ENCODE results near the gene ZNF329. TPM values are rescaled to one million over a fixed set of nuclear protein-coding genes. Genes with fewer than 3 reads are reported as not detected.

Gene ZNF329
- total and polyA plus RNA-seq, 2 donors: 9.3 to 11.9 TPM

DNA sequence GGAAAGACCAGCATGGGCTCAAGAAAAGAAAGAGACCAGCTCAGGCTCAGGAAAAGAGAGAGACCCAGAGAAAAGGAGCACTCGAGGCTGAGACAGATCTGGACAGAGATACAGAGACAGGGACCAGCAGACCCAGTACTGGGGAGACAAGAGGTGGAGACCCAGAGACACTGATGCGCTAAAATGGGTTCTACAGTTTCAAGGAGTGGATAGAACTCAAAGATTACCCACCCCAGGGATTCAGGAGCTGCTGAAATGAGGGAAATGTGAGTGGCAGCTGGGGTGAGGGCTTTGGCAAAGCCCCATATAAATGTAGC lies 51.9 kb downstream of the ZNF329 start:
- H3K9me3 ChIP-seq (ENCODE audit: control insufficient read depth in 2 of 2, insufficient read depth in 1 of 2, low read length in 1 of 2): peaks cover 0 to 57% of the 10 kb centered on the region in 2 donors
- H3K36me3 ChIP-seq (ENCODE audit: control insufficient read depth in 2 of 2, insufficient read depth in 2 of 2, low read length in 1 of 2): no peaks in the 10 kb centered on the region
- WGBS: 23% methylated on average over 2 of the region's 2 CpGs
- DNase-seq (ENCODE audit: low read depth in 6 of 9, low spot score in 9 of 9): peak in 1 of 9 donors; percentile 3
- peak overlapping the region; percentile 92 to 94 for H3K27ac ChIP-seq (ENCODE audit: low read depth in 1 of 2, low read length in 1 of 2)
- H3K27me3 ChIP-seq (ENCODE audit: control insufficient read depth in 2 of 2, insufficient read depth in 1 of 2, low read length in 1 of 2): no peaks in the 10 kb centered on the region
- H3K4me3 ChIP-seq (ENCODE audit: low read length in 2 of 2): peak overlapping the region; percentile 51 to 84
- peaks cover 0 to 5% of the 10 kb centered on the region in 2 donors for H3K4me1 ChIP-seq (ENCODE audit: control insufficient read depth in 2 of 2, insufficient read depth in 2 of 2, low read length in 2 of 2)

DNA sequence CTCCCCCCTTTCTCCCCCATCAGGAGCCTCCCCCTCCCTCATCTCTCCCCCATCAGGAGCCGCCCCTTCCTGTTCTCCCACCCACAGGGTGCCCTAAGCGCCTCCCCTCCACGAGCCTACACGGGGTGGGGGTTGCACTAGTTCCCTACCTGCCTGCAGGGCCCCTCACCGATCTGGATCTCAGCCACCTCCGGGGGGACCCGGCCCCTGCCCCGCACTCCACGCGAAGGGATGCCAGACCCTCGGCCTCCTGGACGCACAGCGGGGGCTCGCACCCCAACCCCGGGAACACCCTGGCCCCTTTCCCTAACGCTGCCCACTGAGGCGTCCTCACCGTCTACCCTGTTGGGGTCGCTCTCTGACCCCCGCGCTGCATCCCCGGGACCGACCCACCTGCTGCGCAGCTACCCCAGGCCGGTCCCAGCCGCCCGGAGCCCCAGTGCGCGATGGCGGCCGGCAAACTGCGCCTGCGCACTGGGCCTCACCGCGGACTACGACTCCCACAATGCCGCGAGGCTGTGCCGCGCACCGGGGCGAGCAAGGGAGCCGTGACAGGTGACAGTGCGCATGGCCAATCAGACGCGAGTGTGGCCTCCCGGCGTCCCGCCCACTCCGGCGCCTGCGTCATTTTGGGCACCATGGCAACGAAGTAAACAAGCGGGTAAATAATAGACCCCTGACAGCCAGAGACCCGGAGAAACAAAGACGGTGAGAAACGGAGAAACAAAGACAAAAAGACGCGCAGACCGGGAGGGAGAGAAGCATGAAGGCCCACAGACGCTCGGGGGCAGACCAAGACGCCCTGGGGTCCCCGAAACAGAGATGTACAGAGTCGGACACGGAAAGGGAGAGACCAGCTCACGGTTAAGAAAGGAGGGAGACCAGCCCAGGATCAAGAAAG lies 52.6 kb downstream of the ZNF329 start, which contains the start of gene ZSCAN18:
ZSCAN18 (minus strand) TSS at position 451 of the 901 bp plus-strand sequence. CDS start 7,964 bp downstream, outside the sequence.
- under 1% methylated on average over 67 of the region's 67 CpGs for WGBS
- peak; percentile 73 to 96 (median 86) for DNase-seq (ENCODE audit: low read depth in 6 of 9, low spot score in 9 of 9)
- peaks cover 0 to 5% of the 10 kb centered on the region in 2 donors for H3K4me1 ChIP-seq (ENCODE audit: control insufficient read depth in 2 of 2, insufficient read depth in 2 of 2, low read length in 2 of 2)
- H3K4me3 ChIP-seq (ENCODE audit: low read length in 2 of 2): peak within 1 kb of the TSS; percentile 83 to 84
- peaks cover 0 to 63% of the 10 kb centered on the region in 2 donors for H3K9me3 ChIP-seq (ENCODE audit: control insufficient read depth in 2 of 2, insufficient read depth in 1 of 2, low read length in 1 of 2)
- peak within 1 kb of the TSS; percentile 92 to 94 for H3K27ac ChIP-seq (ENCODE audit: low read depth in 1 of 2, low read length in 1 of 2)
- no peaks in the 10 kb centered on the region for H3K27me3 ChIP-seq (ENCODE audit: control insufficient read depth in 2 of 2, insufficient read depth in 1 of 2, low read length in 1 of 2)
- no peaks in the 10 kb centered on the region for H3K36me3 ChIP-seq (ENCODE audit: control insufficient read depth in 2 of 2, insufficient read depth in 2 of 2, low read length in 1 of 2)

DNA sequence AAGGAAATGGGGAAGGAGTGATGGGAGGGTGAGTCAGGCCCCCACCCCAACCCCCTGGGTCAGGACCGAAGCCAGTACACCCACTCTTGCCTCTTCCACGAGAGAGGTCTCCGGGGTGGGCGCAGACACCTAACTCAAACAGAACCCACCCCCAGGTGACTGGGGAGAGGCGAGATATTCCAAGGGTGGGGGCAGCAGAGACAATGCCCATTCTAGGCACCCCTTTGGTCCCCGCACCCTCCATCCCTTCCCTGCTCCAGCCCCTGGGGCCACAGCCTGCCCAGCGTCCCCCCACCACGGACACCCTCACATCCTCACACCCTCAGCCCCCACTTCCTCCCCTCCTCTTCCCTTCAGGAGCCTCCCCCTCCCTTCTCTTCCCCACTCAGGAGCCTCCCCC lies 53.2 kb downstream of the ZNF329 start:
- WGBS: 56% methylated on average over 8 of the region's 8 CpGs
- Histone ChIP-seq H3K36me3 (ENCODE audit: control insufficient read depth in 2 of 2, insufficient read depth in 2 of 2, low read length in 1 of 2) (no peaks in the 10 kb centered on the region), H3K27me3 (ENCODE audit: control insufficient read depth in 2 of 2, insufficient read depth in 1 of 2, low read length in 1 of 2) (no peaks in the 10 kb centered on the region), H3K4me3 (ENCODE audit: low read length in 2 of 2) (peak overlapping the region in 1 of 2 donors; percentile 84), H3K4me1 (ENCODE audit: control insufficient read depth in 2 of 2, insufficient read depth in 2 of 2, low read length in 2 of 2) (peaks cover 0 to 5% of the 10 kb centered on the region in 2 donors), H3K9me3 (ENCODE audit: control insufficient read depth in 2 of 2, insufficient read depth in 1 of 2, low read length in 1 of 2) (peaks cover 0 to 60% of the 10 kb centered on the region in 2 donors), H3K27ac (ENCODE audit: low read depth in 1 of 2, low read length in 1 of 2) (no peak overlapping the region)
- DNase-seq (ENCODE audit: low read depth in 6 of 9, low spot score in 9 of 9): no peak

DNA sequence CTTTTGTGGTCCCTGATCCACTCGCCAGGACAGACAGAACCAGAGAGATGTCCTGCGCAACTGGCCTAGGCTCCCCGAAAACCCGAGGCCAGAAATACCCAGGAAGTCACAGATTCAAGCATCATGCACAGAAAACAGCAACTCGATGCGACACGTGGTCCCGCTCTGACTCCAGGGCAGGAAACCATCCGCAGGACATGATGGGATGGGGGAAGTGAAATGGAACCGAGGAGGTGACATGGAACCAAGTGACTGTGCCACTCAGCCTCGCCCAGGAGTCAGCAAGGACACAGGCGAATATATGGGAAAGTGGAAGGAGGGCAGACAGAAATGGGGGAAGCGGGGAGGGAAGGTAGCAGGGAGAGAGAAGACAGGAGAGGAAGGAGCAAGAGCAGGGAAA lies 53.7 kb downstream of the ZNF329 start:
- H3K9me3 ChIP-seq (ENCODE audit: control insufficient read depth in 2 of 2, insufficient read depth in 1 of 2, low read length in 1 of 2): peaks cover 0 to 58% of the 10 kb centered on the region in 2 donors
- no peak for DNase-seq (ENCODE audit: low read depth in 6 of 9, low spot score in 9 of 9)
- no peaks in the 10 kb centered on the region for H3K27me3 ChIP-seq (ENCODE audit: control insufficient read depth in 2 of 2, insufficient read depth in 1 of 2, low read length in 1 of 2)
- H3K27ac ChIP-seq (ENCODE audit: low read depth in 1 of 2, low read length in 1 of 2): no peak overlapping the region
- H3K4me1 ChIP-seq (ENCODE audit: control insufficient read depth in 2 of 2, insufficient read depth in 2 of 2, low read length in 2 of 2): peaks cover 0 to 5% of the 10 kb centered on the region in 2 donors
- no peak overlapping the region for H3K4me3 ChIP-seq (ENCODE audit: low read length in 2 of 2)
- no peaks in the 10 kb centered on the region for H3K36me3 ChIP-seq (ENCODE audit: control insufficient read depth in 2 of 2, insufficient read depth in 2 of 2, low read length in 1 of 2)
- 95% methylated on average over 13 of the region's 13 CpGs for WGBS

DNA sequence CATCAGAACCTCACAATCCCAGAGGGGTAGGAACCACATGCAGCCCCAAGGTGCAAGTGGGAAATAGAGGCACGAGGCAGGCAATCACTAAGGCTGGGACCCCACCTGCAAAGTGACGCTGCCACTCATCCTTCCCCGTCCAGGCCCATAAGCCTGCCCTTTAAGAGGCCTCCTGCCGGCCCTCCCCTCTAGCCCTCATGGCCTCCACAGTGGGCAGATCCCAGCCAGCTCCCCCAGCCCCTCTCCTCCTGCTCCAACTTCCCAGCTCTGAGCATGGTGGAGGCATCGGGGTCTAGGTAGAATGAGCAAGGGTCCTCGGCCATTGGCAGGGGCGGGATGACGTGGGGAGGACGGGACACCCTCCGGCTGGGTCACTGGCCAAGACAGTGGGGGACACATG lies 55.3 kb downstream of the ZNF329 start:
- no peak for DNase-seq (ENCODE audit: low read depth in 6 of 9, low spot score in 9 of 9)
- peaks cover 2 to 67% of the 10 kb centered on the region in 2 donors for H3K9me3 ChIP-seq (ENCODE audit: control insufficient read depth in 2 of 2, insufficient read depth in 1 of 2, low read length in 1 of 2)
- no peaks in the 10 kb centered on the region for H3K27me3 ChIP-seq (ENCODE audit: control insufficient read depth in 2 of 2, insufficient read depth in 1 of 2, low read length in 1 of 2)
- no peaks in the 10 kb centered on the region for H3K36me3 ChIP-seq (ENCODE audit: control insufficient read depth in 2 of 2, insufficient read depth in 2 of 2, low read length in 1 of 2)
- WGBS: 96% methylated on average over 10 of the region's 10 CpGs
- H3K4me1 ChIP-seq (ENCODE audit: control insufficient read depth in 2 of 2, insufficient read depth in 2 of 2, low read length in 2 of 2): peaks cover 0 to 5% of the 10 kb centered on the region in 2 donors
- H3K27ac ChIP-seq (ENCODE audit: low read depth in 1 of 2, low read length in 1 of 2): no peak overlapping the region
- H3K4me3 ChIP-seq (ENCODE audit: low read length in 2 of 2): no peak overlapping the region

DNA sequence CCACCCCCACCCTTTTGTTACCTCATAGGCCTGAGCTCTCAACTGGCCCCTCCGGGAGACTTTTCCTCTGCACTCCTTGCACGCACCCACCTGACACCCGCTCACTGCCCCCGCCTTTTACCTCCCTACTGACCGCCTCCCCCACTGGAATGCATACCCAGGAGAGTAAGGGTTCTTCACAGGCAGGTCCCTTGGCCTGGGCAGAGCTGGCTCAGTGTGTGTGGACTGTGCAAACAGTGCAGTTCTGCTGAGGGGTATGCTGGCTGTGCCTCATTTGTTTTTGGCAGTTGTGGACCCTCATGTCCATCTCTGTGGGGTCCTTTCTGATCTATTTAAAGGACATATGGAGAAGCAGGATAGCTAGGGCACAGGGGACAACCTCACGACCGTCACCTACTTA lies 57.5 kb downstream of the ZNF329 start:
- peaks cover 8 to 80% of the 10 kb centered on the region in 2 donors for H3K9me3 ChIP-seq (ENCODE audit: control insufficient read depth in 2 of 2, insufficient read depth in 1 of 2, low read length in 1 of 2)
- peaks cover 0 to 2% of the 10 kb centered on the region in 2 donors for H3K36me3 ChIP-seq (ENCODE audit: control insufficient read depth in 2 of 2, insufficient read depth in 2 of 2, low read length in 1 of 2)
- no peak for DNase-seq (ENCODE audit: low read depth in 6 of 9, low spot score in 9 of 9)

DNA sequence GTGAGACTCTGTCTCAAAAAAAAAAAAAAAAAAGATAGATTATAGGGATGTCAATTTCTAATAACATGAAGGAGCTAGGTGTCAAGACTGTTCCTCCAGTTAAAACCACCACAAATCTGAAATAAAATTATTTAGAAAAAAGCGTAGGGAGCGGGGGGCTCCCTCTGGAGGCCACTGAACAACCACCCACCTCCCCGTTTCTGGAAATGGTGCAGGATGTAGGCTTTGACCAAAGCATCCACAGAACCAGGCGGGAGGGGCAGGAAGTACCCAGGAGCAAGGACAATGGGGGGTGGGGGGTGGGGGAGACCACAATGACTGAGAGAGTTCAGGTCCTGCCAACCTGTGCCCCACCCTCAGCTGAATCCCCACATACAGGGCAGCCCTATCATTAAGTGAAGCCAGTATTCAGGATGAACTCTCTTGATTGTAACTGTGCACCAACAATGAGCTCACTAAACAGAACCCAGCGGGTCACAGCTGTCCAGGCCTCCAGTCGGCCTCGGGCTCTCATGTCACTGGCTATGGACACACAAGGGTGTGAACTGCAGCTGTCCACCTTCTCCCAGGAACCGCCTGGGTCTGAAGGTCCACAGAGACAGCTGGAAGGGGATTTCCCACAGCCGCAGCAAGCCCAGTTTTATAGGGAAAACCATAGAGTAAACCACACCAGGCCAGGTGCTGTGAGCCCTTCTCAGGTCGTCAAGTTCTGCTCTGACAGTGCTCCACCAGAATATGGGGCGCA lies 59.2 kb downstream of the ZNF329 start:
- DNase-seq (ENCODE audit: low read depth in 6 of 9, low spot score in 9 of 9): no peak
- Histone ChIP-seq H3K27ac (ENCODE audit: low read depth in 1 of 2, low read length in 1 of 2) (no peak overlapping the region), H3K36me3 (ENCODE audit: control insufficient read depth in 2 of 2, insufficient read depth in 2 of 2, low read length in 1 of 2) (peaks cover 0 to 13% of the 10 kb centered on the region in 2 donors), H3K27me3 (ENCODE audit: control insufficient read depth in 2 of 2, insufficient read depth in 1 of 2, low read length in 1 of 2) (no peaks in the 10 kb centered on the region), H3K4me1 (ENCODE audit: control insufficient read depth in 2 of 2, insufficient read depth in 2 of 2, low read length in 2 of 2) (no peaks in the 10 kb centered on the region), H3K4me3 (ENCODE audit: low read length in 2 of 2) (no peak overlapping the region), H3K9me3 (ENCODE audit: control insufficient read depth in 2 of 2, insufficient read depth in 1 of 2, low read length in 1 of 2) (peaks cover 9 to 86% of the 10 kb centered on the region in 2 donors)
- WGBS: 95% methylated on average over 11 of the region's 11 CpGs

More for the DNA sequence above, 57.5 kb downstream of the ZNF329 start:
- Histone ChIP-seq H3K4me1 (ENCODE audit: control insufficient read depth in 2 of 2, insufficient read depth in 2 of 2, low read length in 2 of 2) (no peaks in the 10 kb centered on the region), H3K27me3 (ENCODE audit: control insufficient read depth in 2 of 2, insufficient read depth in 1 of 2, low read length in 1 of 2) (no peaks in the 10 kb centered on the region), H3K27ac (ENCODE audit: low read depth in 1 of 2, low read length in 1 of 2) (no peak overlapping the region), H3K4me3 (ENCODE audit: low read length in 2 of 2) (no peak overlapping the region)
- WGBS: 98% methylated on average over 7 of the region's 7 CpGs

DNA sequence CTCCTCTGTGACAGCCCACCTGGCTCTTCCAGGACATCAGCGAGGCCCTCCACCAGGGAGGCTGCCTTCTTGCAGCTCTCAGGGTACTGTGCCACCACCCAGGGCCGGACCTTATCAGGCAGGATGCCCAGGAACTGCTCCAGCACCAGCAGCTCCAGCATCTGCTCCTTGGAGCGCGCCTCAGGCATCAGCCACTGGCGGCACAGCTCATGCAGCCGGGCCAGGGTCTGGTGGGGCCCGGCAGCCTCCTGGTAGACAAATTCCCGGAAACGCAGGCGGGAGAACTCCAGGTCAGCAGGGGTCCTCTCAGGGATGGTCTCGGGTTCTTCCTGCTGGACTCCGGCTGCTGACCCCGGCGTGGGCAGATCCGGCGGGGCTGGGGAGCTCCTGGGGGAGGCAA lies 60.7 kb downstream of the ZNF329 start:
- Histone ChIP-seq H3K9me3 (ENCODE audit: control insufficient read depth in 2 of 2, insufficient read depth in 1 of 2, low read length in 1 of 2) (peaks cover 22 to 86% of the 10 kb centered on the region in 2 donors), H3K27me3 (ENCODE audit: control insufficient read depth in 2 of 2, insufficient read depth in 1 of 2, low read length in 1 of 2) (no peaks in the 10 kb centered on the region), H3K36me3 (ENCODE audit: control insufficient read depth in 2 of 2, insufficient read depth in 2 of 2, low read length in 1 of 2) (peaks cover 0 to 29% of the 10 kb centered on the region in 2 donors), H3K4me1 (ENCODE audit: control insufficient read depth in 2 of 2, insufficient read depth in 2 of 2, low read length in 2 of 2) (no peaks in the 10 kb centered on the region), H3K27ac (ENCODE audit: low read depth in 1 of 2, low read length in 1 of 2) (no peak overlapping the region), H3K4me3 (ENCODE audit: low read length in 2 of 2) (no peak overlapping the region)
- 98% methylated on average over 16 of the region's 16 CpGs for WGBS
- no peak for DNase-seq (ENCODE audit: low read depth in 6 of 9, low spot score in 9 of 9)
